Measurements from ENCODE around the gene CD19.

CD19 gene

GRCh38 chr16:28987170-28987853 lies 55.5 kb downstream of the CD19 start:
- in situ Hi-C loops (cut with HindIII; ENCODE audit: low sequenced_read_pairs): no loop called here
- no peak overlapping the region for H3K4me3 ChIP-seq (ENCODE audit: low read depth, low read length)
- no peak for DNase-seq (ENCODE audit: low read depth, low spot score)
- TF ChIP-seq CTCF (IDR thresholded peaks at IDR 0.05; ENCODE audit: low read depth, low read length): no peak
